GM21619 (cell line): ENCODE data around the gene FBRSL1.

ENCODE experiments used
- ATAC-seq: cut with Tn5 transposase; IDR thresholded peaks from one replicate; pipeline ENCODE4 v1.9.1; 2021; ENCODE audit not compliant: unreplicated experiment

FBRSL1 gene

GRCh38 chr12:132554845-132555630, 65.1 kb downstream of the FBRSL1 start:
- ATAC-seq = no peak

DNA sequence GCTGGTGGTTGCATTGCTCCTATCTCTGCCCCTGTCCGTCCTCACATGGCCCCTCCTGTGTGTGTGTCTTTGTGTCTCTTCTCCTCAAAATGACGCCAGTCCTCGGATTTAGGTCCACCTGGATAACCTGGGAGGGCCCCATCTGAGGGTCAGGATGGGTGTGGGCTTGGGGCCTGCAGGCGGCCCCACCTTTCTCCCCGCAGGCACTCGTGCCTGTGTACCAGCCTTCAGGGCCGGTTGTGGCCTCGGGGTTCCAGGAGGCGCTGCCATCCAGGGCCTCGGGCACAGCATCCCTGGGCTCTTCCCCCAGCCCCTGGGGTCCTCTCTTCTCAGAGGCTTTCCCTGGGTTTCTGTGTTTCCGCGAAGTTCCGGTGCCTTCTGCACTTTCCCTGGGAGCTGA, 65.7 kb downstream of the FBRSL1 start:
- no peak for ATAC-seq

- ATAC-seq = no peak
These were observed 66.3 kb downstream of the FBRSL1 start for GRCh38 chr12:132556216-132556615.

DNA sequence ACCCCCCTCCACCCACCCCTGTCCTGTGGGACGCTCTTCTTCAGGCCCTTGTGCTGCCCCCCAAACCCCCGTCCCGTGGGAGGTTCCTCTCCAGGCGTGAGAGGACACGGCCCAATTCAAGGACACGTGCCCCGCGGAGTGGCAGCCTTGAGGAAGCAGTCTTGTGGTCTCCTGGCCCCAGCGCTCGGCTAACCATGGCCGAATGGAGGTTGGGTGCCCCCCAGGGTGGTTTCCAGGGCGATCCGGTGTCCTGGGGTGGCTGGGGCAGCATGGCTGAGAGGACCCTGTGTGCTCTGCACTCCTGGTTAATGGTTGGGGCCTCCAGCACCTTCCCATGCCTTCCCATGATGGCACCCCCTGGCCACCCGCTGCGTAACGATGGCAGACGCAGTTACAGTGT, 66.8 kb downstream of the FBRSL1 start:
- no peak for ATAC-seq

GRCh38 chr12:132557291-132558015, 67.5 kb downstream of the FBRSL1 start:
- ATAC-seq = no peak

DNA sequence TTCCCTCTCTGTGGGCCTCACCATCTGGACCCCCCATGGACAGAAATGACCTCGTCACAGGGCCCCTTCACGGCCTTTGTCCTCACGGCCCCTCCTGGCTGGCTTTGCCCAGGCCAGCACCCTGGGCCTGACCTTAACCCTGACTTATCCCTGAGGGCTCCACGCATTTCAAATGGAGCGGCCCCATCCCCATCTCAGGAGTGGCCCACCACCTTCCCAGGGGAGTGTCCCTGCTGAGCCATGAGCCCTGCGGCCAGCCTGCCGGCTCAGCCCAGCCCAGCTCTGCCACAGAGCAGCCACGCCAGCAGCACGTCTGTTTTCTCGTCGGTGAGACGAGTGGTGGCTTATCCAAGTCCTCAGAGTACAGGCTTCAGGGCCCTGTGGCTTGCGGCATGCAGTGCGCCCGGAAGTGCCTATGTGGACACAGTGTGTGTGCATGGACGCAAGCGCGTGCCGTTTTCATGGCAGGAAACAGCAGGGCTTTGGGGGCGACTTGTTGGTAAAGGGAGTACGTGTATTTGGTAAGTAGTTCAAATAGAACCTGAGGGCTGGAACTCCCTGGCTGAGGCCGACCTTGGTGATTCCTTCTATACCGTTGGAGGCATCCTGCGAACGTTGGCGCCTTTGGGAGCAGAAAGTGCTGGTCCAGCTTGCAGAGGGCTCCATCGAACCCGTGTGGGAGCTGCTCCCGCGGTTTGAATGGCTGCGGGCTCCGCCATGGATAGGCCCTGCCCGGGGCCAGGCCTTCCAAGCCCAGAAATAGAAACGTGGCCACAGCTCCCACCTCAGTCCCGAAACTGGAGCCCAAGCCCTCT, 68.3 kb downstream of the FBRSL1 start:
- ATAC-seq = no peak

DNA sequence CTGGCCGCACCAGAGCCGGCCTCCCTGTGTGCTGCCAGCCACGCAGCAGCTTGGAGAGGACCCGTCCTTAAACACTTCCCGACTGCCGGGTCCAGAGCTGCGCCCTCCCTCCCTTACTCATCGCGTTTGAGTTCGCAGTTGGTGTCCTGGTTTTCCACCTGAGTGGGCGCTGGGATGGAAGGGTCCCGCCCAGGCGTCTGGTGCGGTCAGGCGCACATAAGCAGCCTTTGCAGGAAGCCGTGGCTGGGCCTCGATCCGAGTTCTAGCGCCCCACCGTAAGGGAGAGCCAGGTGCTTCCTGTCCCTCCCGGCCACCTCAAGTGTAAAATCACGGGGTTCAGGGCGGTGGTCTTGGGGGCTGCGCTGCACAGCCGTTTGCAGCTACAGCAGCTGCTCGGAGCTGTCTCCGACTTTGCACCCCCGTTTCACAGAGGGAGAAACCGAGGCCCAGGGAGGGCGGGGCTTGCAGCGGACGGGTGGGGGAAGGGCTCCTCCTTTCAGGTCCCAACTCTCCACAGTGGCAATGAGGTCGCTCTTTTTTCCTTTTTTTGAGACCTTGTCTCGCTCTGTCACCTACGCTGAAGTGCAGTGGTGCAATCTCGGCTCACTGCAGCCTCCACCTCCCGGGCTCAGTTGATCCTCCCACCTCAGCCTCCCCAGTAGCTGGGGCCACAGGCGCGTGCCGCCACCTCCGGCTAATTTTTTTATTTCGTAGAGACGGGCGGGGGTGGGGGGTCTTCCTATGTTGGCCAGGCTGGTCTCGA, 69.1 kb downstream of the FBRSL1 start:
- ATAC-seq = no peak

- no peak for ATAC-seq
These were observed 69.9 kb downstream of the FBRSL1 start for GRCh38 chr12:132559652-132560363.

DNA sequence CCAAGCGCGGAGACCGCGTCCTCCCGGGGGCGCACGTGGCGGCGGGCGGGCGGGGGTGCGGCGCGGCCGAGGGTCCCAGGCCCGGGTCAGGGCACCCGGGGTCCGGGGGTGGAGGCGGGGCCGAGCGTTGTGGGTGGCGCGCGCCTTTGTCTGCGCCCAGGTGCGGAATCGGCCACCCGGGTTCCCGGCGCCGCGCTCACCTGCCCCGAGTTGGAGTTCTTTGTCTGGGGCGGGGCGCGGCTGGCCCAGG, 70.3 kb downstream of the FBRSL1 start:
- no peak for ATAC-seq

DNA sequence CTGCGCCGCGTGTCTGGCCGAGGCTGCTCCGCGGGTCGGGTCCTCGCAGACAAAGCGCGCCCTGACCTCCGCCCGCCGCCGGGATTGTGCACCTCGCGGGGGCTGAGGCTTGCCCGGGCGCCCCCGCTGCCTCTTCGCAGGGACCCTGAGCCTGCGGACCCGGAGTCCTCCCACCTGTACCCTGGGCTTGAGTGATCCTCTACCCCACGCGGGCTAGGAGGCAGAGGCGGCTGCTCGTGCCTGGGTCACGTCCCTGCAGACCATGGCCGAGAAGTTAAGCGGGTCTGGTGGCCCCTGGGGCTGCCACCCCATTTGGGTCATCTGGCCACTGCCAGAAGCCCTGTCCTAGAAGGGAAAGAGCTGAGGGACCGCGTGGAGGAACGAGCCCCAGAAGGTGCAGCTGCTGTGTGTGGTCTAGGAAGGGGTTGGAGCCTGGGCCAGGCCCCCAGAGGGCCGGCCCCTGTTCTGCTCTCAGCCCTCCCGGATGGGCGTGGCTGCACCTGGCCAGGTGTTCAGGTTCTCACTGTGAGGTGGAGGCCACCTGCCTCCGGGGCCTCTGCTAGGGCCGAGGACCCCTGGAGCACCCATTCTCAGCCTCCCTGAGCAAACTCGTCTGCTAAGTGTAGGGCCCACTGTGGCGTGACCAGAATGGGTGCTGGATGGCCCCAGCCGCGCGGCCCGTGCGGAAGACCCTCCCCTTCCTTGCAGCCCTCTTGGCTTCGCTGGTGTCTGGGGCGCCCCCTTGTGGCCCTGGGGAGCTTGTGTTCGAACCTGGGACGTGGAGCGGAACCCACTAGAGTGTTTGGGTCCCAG, 70.9 kb downstream of the FBRSL1 start:
- no peak for ATAC-seq
